ENCODE measurements around the gene EID1.
"Not testable (repeated sequence)": the region's sequence is repeated elsewhere in the genome, so short reads cannot be mapped to it uniquely, and the experiment has no call there.

EID1 gene, protein sequence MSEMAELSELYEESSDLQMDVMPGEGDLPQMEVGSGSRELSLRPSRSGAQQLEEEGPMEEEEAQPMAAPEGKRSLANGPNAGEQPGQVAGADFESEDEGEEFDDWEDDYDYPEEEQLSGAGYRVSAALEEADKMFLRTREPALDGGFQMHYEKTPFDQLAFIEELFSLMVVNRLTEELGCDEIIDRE

GRCh38 chr15:48877630-48878595, at the start of gene EID1:
Gene EID1, plus strand, starts transcription at chr15:48878134. Its CDS starts 43 bp downstream, at chr15:48878177.
- peak; percentile 99 for DNase-seq

DNA sequence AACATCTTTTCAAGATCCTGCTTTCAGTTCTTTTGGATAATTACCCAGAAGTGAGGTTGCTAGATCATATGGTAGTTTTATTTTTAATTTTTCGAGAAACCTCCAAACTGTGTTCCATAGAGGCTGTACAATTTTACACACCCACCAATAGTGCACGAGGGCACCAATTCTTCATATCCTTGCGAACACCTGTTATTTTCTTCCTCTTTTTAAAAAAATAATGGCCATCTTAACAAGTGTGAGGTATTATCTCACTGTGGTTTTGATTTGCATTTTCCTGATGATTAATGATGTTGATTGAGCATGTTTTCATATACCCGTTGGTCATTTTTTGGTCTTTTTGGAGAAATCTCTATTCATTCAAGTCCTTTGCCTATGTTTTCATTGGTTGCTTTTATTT, 49.5 kb upstream of the EID1 start:
- no peak for DNase-seq

DNA sequence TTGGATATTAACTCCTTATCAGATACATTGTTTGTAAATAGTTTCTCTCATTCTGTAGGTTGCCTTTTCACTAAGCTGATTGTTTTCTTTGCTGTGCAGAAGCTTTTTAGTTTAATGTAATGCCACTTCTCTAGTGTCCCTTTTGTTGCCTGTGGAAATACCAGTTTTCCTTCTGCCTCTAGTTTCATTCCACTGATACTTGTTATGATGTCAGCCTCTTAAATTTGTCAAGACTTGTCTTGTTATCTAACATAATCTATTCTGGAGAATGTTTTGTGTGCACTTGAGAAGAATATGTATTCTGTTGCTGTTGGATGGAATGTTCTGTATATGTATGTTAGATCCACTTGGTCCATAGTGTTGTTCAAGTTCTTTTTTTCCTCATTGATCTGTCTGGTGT, 49.0 kb upstream of the EID1 start:
- no peak for DNase-seq

DNA sequence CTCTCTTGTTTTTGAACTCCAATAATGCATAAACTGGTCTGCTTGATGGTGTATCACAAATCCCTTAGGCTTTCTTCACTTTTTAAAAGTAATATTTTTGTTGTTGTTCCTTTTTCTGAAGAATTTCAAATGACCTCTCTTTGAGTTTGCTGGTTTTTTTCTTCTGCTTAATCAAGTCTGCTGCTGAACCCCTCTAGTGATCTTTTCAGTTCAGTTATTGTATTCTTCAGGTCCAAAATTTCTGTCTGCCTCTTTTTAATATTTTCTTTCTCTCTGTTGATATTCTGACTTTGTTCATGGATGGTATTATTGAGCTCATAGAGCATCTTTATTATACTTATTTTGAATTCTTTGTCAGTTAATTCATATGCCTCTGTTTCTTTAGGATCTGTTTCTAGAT, 45.3 kb upstream of the EID1 start:
- no peak for DNase-seq

DNA sequence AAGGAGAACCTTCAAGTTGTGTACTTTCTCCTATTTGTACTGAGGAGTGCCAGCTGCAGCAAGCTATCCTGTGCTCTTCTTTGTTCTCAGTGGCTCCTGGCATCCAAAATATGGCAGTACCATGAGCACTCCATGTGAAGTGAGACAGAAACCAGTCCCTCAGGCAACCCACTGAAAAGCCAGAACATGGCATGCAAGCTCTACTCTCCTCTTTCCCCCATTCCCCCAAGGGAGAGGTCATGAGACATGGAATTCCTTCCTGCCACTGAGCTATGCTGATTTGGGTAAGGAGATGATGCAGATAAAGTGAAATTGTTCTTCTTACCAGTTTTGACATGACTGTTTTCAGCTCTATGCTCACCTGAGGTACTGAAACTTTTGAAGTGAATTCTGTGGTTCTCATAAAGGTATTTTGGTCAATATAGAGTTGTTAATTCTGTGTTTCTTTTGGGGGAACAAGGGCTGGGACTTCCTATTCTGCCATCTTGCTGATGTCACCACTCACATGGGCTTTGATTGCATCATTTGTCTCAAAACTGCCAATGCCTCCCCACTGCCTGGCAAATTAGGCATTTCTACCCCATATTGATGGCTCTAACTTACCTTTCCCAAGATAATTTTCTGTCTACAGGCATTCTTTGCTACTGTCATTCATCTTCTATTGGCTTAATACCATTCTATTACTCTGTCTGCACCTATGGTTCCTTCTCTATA, 44.3 kb upstream of the EID1 start:
- DNase-seq, result no peak

GRCh38 chr15:48834756-48835155, 43.2 kb upstream of the EID1 start:
- DNase-seq, result no peak

- no peak for DNase-seq
Measured at GRCh38 chr15:48842501-48842900, 35.4 kb upstream of the EID1 start.

DNA sequence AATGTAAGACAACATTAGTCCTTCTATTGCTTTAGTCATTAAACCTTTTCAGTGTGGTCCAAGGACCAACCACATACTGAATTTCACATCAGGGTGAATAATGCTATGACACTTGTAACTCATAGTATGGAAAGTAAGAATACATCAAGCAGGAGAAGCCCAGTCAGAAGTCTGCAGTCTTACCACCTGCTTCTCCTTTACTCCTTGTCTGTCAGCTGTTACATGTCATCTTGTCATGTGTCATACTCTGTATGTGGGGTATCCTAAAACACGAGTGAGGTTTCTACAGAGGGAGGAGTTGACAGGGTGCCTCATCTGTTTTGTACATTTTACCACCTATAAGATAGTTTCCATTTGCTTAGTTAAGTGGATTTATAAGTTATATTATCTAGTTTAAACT, 32.8 kb upstream of the EID1 start:
- DNase-seq, result no peak

GRCh38 chr15:48850648-48851047, 27.3 kb upstream of the EID1 start:
- no peak for DNase-seq

DNA sequence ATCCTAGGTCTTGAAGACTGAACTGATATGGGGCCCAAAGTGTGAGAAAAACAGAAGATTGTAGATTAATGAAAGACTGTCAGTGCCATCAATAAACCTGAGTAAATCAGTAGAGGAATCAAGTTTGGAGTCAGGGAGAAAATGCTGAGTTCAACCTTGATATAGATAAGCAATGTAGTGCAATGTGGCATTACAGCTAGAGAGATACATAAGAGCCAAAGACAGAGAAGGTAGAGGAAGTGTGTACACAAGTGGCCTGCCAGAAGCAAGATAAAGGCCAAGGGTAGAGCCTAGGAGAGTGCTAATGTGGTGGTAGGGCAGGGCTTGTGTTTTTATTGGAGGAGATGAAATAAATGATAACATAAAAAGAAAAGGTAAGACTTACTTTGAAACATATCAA, 26.0 kb upstream of the EID1 start:
- no peak for DNase-seq

GRCh38 chr15:48854434-48854833, 23.5 kb upstream of the EID1 start:
- DNase-seq, result not testable (repeated sequence)

- peak; percentile 25 for DNase-seq
Measured at GRCh38 chr15:48855501-48856440, 22.2 kb upstream of the EID1 start.

- no peak for DNase-seq
Measured at GRCh38 chr15:48856942-48857341, 21.0 kb upstream of the EID1 start.

DNA sequence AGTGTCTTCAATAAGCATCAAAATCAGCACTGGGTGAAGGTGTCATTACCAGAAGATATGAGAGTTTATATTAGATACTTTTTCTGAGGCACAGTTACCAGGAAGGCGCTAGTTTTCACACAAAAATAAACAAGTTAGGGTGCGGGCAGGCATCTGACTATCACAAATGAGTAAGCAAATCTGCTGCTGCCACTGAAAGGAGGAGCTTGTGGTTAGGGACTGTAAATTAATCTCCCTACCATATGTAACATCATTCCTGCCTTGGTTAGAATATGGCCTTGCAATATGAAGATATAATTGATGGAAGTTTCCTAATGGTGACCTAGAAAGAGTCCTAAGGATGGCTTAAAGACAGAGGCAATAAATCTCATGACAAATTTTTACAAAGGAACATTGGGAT, 19.5 kb upstream of the EID1 start:
- DNase-seq, result no peak

DNA sequence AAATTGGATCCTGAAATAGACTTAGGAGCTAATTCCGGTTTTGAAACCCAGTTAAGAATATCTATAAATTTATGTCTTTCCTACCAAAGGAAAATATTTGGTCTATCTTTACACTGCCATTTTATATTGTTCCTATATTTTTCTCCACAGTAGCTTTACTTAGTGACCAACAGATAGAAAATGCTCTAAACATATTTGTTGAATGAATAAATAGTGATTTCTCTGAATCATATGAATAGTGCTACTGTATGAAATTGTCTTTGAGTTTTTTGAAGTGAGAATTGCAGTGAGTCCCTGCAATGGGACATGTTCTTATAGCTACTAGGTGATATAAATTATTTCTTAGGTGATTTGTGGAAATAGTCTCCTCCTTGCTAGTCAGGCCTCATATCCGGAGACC, 18.5 kb upstream of the EID1 start:
- no peak for DNase-seq

GRCh38 chr15:48861813-48862431, 16.0 kb upstream of the EID1 start:
- peak; percentile 79 for DNase-seq

DNA sequence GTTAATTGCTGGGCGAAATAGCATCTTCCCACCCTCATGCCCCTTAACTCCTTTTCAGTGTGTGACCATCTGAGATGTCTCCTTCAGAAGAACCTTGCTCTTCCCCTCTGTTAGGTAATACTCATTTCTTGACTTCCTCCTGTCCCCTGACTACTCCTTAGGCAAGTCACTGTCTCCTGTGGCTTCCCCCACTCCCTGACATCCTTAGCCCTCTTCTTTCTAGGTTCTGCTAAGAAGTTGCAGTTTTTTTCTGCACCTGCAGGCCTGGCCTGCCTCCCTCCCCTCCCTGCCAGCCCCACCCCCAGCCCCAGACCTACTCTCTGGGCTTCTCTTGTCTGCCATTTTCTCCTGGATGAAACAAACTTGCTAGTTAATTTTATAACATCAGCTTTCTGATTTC, 15.2 kb upstream of the EID1 start:
- peak; percentile 53 for DNase-seq

DNA sequence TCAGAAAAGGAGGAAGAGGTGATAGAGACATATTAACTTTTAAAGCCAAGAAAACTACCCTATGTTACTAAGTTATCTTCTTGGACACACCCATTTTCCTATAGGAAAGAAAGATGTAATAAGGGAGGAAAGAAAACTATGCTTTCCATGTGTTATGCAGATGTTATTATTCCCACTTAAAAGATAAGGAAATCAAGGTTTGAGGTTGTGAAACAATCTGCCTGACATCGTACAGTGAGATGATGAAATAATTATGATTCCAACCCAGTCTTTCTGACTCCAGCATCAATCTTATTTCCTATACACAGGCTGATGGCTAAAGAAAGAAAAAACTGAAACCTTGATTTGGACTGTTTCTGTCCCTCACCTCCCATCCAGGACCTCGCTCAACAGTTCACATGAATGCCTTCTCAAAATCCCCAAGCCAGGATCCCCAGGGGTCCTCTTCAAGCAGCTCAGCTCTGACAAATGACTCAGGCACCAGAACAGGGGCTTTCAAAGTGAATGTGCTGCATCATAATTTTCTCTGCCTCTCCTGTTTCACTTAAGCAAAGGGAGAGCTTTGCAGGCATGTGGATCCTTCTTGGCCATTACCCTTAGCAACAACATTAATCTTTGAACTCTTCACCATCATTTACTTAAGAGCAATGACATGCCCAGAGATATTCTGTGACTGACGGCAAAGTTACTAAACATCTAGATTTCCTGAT, 12.4 kb upstream of the EID1 start:
- no peak for DNase-seq

DNA sequence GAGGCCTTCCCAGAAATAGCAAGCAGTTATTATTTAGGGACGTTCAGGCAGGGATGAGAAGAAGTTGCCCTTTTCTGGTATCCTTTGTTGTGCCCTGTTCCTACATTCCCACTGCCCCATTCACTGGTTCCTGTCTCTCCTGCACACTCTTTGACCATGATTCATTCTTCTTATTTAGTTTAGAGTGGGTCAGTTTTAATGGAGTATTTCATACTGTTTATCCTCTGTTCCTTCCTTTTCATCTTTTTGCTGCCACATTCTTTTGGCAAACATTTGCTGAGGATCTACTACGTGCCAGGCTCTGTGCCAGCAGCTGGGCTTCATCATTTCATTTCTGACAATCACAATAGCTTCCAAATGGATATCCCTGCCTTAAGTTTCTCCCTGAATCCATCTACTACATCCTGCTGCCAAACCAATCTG, 11.8 kb upstream of the EID1 start:
- DNase-seq, result no peak

DNA sequence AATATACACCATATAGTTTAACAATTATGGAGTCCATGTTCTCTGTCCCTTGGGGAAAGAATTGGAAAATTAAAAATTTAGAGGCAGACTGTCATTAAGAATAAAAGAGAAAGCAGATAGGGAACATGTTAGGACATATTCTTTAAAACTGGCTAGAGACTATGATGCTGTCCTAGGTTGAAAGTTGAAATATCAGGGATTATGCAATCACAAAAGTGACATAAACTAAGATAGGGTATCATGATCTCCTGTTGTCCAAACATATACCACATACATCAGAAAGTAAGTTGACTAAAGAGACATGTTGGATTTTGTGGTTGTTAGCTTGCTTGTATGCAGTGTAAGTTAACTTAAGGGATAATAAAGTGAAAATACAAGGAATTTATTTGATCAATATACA, 9.9 kb upstream of the EID1 start:
- no peak for DNase-seq

- DNase-seq, result no peak
Measured at GRCh38 chr15:48868536-48868935, 9.4 kb upstream of the EID1 start.

Measured in RPMI8226 (cell line).